ENCODE data around the gene SLC5A4.
A peak's percentile ranks its signal among the peaks of the same experiment; 100 is the strongest.
"Not testable (repeated sequence)": the region's sequence is repeated elsewhere in the genome, so short reads cannot be mapped to it uniquely, and the experiment has no call there.

Gene SLC5A4

GRCh38 chr22:32255217-32255616 lies at the start of gene SLC5A4:
Gene SLC5A4, minus strand, starts transcription at chr22:32255347. Its CDS starts 18 bp downstream, at chr22:32255329.
- no peak for DNase-seq

- not testable (repeated sequence) for DNase-seq
Measured at GRCh38 chr22:32293921-32294320, 38.8 kb upstream of the SLC5A4 start.

- no peak for DNase-seq
Measured at GRCh38 chr22:32286290-32286840, 31.2 kb upstream of the SLC5A4 start.

GRCh38 chr22:32281072-32281471 lies 25.9 kb upstream of the SLC5A4 start:
- peak; percentile 50 for DNase-seq

- not testable (repeated sequence) for DNase-seq
Measured at GRCh38 chr22:32275353-32275752, 20.2 kb upstream of the SLC5A4 start.

DNA sequence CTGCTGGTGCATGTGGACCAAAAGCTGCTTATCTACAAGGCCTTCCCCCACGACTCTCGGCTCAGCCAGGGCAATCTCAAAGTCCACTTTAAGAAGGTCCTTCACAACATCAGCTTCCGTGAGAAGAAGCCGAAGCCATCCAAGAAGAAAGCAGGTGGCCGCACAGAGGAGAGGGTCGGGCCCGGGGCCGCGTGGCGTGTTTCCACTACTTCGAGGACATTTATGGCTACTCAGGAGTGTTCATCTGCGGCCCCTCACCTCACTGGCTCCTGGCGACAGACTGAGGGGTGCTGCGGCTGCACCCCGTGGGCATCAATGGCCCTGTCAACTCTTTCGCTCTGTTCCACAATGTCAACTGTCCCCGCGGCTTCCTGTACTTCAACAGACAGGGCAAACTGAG lies 16.2 kb upstream of the SLC5A4 start:
- no peak for DNase-seq

DNA sequence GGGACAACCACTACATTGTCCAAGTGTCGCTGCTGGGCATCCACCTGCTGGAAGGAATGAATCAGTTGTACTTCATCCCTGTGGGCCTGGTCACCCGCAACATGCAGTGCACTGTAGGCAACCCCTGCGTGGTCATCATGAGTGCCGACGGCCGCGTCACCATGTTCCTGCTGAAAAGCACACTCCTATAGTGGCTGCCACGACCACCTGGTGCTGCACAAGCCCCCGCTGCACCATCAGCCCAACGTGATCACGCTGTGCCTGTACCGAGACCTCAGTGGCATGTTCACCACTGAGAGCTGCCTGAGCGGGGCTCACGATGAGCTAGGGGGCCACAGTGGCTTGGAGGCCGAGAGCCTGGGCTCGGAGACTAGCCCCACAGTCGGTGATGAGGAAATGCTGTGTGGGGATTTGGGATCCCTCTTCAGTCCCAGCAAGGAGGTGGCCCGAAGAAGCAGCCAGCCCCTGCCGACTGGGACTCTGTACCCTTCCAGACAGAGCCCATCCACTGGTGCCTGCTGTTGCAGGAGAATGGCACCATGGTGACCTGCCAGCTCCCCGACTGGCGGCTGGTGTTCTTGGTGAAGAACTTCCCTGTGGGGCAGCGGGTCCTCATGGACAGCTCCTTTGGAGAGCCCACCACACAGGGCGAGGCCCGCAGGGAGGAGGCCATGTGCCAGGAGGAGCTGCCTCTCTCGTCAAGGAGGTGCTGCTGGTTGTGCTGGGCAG lies 15.7 kb upstream of the SLC5A4 start:
- DNase-seq, result no peak

GRCh38 chr22:32269316-32269715 lies 14.2 kb upstream of the SLC5A4 start:
- DNase-seq, result no peak

- DNase-seq, result no peak
Measured at GRCh38 chr22:32267011-32267410, 11.9 kb upstream of the SLC5A4 start.

DNA sequence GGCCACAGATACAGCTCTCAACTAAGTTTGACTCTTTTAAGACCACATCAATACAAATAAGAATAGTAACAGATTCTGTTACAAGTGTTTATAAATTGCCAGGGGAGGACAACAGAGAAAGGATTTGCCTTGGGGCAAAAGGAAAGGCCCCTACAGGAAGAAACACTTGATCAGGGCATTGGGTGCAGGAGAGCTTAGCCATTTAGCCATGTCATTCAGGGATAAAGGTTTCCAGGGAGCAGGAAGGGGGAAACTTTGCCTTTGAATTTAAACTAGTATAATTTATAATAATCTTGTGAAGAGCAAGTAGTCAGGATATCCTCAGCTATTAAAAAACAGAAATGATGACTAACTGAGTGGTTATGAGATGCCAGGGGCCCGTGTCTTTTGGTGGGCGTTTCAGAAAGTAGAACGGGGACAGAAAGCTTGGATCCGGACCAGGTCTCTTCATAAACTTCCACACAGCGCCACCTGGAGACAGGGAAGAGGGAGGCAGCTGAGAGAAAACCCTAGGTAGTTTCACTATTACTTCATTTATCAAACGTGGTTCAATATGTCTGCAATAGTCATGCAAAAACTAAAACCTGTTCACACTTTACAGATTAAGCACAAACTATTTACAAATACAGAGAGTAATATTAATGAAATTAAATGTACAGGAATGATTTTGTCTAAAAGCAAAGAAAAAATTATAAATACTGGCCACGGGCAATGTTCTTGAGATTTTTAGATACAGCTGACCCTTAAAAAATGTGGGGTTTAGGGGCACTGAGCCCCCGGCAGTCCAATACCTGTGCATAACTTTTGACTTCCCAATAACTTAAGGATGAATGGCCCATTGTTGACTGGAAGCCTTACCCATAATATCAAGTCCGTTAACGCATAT lies 11.0 kb upstream of the SLC5A4 start:
- DNase-seq, result peak; percentile 60

- DNase-seq, result not testable (repeated sequence)
Measured at GRCh38 chr22:32263678-32264077, 8.5 kb upstream of the SLC5A4 start.

- no peak for DNase-seq
Measured at GRCh38 chr22:32261306-32261705, 6.2 kb upstream of the SLC5A4 start.

DNA sequence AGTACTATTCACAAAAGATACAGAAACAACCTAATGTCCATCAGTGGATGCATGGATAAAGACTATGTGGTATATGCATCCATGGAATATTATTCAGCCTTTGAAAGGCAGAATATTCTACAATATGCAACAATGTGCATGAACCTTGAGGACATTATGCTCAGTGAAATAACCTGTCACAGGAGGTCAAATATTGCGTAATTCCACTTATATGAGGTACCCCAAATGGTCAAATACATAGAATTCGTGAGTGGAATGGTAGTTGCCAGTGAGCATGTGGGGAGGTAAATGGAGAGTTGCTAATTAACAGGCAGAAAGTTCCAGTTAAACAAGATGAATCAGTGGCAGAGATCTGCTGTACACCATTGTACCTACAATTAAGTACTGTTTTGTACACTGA lies 3.6 kb upstream of the SLC5A4 start:
- no peak for DNase-seq

DNA sequence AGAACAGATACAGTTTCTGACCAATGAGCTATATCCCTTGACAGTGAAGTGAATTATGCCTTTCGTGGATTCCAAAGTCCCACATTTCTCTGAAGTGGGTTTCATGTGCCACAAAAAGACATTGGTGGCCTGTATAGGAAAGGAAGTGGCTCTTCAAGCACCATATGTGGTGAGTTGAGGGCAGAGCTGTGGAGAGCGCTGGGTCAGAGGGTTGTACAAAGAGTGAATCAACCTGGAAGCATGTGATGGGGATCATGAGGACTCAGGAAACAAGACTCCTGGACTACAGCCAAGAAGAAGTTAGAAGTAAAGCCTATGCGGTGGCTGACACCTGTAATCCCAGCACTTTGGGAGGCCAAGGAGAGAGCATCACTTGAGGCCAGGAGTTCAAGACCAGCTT lies 579 bp upstream of the SLC5A4 start:
- DNase-seq, result no peak

- no peak for DNase-seq
Measured at GRCh38 chr22:32249231-32249630, 5.9 kb downstream of the SLC5A4 start.

DNA sequence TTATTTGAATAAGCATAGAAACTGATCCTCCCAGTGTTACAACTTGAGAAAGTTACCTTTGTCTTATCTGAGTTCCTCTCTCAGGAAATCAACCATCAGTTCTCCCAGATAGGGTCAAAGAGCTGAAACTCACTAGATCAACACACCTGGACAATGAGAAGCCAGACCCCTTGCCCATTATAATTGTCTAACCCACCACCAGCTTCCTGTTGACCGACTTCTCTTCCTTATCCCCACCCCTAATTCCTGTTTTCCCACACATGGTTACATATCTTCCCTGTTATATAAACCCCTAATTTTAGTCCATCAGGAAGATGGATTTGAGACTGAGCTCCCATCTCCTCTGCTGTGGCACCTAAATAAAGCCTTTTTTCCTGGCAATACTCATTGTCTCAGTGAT lies 6.9 kb downstream of the SLC5A4 start:
- no peak for DNase-seq

- DNase-seq, result no peak
Measured at GRCh38 chr22:32246166-32246565, 9.0 kb downstream of the SLC5A4 start.

GRCh38 chr22:32245042-32245441 lies 10.1 kb downstream of the SLC5A4 start:
- DNase-seq, result no peak

- DNase-seq, result no peak
Measured at GRCh38 chr22:32244547-32244946, 10.6 kb downstream of the SLC5A4 start.

DNA sequence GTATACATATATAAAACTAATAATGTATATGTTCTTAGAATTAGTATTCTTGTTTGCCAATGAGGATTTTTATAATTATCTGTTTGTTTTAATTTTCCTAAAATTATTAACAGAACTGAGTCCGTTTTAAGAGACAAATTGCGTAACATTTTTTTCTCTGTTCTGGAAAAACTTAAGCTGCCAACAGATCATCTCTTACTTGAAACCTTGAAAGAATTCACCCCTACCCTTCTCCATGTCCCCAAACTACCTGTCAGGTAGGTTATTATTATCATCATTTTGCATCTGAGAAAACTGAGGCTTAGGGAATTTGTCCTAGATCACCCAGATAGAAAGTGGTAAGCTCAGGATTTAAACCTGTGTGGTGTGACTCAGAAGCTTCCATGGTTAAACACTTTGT lies 14.7 kb downstream of the SLC5A4 start:
- no peak for DNase-seq

- no peak for DNase-seq
Measured at GRCh38 chr22:32237906-32238305, 17.2 kb downstream of the SLC5A4 start.

DNA sequence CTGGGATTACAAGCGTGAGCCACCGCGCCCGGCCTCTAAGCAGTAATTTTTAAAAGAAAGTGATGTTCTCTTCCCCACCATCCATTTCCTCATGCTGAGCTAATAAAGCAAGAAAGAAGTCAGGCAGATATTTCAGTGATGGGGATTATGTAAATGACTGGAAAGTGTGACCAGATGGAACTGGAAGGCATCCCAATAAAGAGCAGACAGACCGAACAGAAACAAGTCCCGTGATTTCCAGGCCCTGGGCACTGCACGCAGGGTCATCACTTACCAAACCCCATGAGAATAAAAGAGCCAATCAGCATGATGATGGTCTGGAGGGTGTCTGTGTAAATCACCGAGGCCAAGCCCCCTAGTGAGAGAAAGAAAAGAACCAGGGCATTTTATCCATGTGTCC lies 18.2 kb downstream of the SLC5A4 start:
- no peak for DNase-seq

DNA sequence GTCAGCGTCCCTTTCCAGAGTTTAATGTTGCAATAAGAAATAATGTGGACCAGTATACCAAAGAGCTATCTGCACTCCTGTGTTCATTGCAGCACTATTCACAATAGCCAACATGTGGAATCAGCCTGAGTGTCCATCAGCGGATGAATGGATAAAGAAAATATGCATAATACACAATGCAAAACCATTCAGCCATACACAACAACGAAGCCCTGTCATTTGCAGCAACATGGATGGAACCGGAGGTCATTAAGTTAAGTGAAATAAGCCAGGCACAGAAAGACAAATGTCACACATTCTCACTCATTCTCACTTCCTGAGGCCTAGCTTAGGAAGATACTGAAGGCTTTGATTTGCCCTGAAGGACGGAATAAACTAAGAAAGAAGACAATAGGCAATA lies 22.1 kb downstream of the SLC5A4 start:
- DNase-seq, result no peak

Data from NCI-H2171 (cell line).